ENCODE measurements around the gene VPS26C.

DNA sequence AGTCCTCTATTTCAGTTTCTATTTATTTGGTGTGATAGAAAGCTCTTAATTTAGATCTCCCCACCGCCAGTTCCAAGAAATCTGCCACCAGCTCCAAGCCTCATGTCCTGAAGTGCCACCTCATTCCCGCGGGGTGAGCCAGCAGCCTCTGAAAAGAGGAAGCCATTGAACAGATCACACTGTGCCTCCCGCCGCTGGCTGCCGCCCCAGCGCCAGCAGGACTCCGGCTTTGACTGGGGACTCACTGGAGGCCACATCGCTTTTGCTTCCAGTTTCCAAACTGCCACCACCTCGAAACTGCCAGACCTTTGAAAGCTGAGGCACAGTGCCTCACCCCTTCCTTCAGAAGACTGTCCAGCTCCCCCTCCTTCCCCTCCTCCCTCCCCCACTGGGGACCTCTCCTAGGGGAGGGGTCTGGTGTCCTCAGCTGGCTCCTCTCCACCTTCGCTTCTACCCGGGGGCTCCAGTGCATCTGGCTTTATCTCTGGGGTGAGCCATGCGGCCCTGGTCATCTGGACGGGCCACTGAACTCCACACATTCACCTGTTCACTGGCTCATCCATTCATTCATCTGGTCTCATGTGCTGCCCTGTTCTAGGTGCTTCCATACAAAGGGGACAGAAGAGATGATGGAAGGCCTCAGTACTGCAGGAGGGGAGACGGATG is 58.9 kb downstream of the VPS26C start:
- TF ChIP-seq YY1 (IDR thresholded peaks at IDR 0.05; ENCODE audit: insufficient read depth, insufficient read length) (no peak), ZNF274 (IDR thresholded peaks at IDR 0.05; ENCODE audit: low read depth, low read length) (no peak), SUZ12 (IDR thresholded peaks at IDR 0.05; ENCODE audit: extremely low read depth, insufficient read depth, insufficient read length) (no peak)

Measured in NT2/D1 (cell line).